HG02588 (cell line): ENCODE data around the gene CCDC71.

ENCODE experiments used
- ATAC-seq: cut with Tn5 transposase; IDR thresholded peaks from one replicate; pipeline ENCODE4 v1.9.1; 2021; ENCODE audit warnings: mild to moderate bottlenecking, moderate library complexity; ENCODE audit not compliant: unreplicated experiment

The CCDC71 gene

GRCh38 chr3:49132073-49132436 lies 34.1 kb downstream of the CCDC71 start:
- ATAC-seq = no peak

- no peak for ATAC-seq
Observed at GRCh38 chr3:49131576-49131975, 34.6 kb downstream of the CCDC71 start.

DNA sequence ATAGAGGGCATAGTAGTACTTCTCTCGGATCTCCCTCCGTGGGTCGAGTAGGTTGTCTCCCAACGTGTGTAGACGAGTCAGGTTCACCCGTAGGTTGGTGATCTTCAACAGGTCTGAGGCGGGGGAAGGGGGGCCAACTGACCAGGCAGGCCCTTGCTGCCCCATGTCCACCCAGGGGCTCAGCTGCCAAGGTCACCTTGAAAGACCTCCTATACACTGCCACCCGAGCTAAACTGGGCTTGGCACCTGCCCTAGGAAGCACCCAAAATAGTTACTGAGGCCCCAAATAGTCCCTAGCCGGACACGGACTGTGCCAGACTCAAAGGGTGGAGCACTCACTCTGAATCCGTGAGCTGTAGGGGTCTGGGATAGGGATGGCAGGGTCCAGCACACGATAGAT lies 35.1 kb downstream of the CCDC71 start:
- no peak for ATAC-seq

DNA sequence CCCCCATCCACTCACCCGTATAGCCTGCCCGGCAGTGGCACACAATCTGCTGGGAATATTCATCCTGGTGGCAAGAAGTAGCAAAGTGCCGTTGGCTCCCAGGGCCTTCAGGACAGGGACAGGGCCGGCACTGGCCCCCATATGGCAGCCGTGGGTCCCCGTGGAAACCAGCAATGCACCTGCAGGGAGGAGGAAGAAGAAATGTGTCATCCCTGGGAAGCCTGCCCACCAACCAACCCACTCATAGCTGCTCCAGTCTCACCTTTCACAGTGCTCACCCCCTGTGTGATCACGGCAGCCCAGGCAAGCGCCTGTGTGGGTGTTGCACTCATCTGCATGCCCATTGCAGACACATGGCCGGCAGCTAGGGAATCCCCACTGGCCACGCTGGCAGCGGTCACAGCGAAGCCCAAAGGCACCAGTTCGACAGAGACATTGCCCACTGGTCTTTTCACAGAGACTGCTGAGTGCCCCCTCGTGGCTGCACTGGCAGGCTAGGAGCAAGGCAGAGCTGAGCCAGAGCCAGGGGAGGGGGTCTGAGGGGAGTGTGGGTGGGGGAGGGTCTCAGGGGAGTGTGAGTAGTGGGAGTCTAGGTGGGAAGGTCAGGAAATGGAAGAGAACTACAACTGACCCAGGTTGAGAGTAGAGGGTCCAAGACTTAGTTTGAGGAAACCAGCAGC lies 41.0 kb downstream of the CCDC71 start:
- no peak for ATAC-seq

- ATAC-seq = no peak
Observed at GRCh38 chr3:49124203-49124602, 41.9 kb downstream of the CCDC71 start.

DNA sequence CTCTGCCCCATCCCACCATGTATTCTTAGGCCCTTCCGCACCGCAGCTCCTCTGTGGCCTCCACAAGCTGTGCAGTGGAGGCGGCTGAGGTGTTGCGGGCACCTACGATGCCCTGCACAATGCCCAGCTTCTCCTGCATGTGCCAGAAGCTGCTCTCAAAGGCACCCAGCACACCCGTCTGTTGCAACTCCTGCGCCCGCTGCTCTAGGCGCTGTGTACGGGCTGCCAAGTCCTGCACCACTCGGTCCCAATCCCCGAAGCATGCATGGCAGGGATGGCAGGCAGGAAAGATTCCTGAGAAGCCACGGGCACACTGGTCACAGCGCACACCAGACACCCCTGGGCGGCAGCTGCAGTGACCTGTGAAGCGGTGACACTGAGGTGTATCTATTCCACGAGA lies 42.4 kb downstream of the CCDC71 start:
- ATAC-seq = no peak

DNA sequence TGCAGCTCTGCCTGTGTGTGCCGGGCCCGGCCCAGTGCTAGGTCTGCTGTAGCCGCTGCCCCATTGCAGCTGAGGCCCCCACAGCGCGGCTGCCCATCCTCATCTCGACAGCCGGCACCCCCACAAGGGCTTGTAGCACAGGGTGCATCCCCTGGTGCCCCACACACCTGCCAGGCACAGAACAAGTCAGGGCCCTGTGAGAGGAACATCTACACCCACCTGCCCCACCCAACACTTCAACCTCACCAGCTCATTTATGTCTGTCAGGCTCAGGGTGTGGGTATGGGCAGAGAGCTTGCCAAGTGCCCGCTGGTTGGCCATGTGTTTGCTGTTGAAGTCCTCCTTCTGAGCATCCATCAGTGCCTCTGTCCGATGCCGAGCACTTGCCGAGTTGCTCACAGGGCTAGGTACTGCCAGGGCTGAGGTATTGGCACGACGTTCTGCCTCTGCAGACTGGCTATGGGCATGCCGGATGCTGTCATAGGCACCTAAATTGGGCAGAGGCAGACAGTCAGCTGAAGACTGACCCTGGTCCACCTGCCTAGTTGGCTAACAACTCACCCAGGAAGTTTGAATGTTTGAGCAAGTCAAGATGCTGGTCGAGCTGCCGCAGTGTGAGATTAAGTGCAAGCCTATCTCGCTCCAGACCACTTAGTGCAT lies 43.1 kb downstream of the CCDC71 start:
- no peak for ATAC-seq

GRCh38 chr3:49122451-49122850 lies 43.7 kb downstream of the CCDC71 start:
- no peak for ATAC-seq

DNA sequence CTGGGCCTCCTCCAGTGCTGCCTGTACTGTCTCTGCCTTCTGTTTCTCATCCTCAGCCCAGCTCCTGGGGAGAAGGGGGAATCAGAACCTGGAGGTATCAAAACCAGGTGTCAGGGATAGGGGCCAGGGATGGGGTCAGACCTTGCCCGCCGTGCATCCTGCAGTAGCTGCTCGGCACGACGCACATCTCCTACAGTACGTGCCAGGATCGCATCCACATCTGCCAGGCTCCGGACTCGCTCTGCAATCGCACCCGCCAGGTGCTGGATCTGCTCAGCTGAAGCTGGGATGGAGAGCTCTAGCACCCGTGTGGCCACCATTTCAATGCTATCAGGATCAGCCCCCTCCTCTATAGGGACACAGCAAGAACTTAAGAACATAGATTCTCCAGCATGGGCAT lies 44.1 kb downstream of the CCDC71 start:
- ATAC-seq = no peak

DNA sequence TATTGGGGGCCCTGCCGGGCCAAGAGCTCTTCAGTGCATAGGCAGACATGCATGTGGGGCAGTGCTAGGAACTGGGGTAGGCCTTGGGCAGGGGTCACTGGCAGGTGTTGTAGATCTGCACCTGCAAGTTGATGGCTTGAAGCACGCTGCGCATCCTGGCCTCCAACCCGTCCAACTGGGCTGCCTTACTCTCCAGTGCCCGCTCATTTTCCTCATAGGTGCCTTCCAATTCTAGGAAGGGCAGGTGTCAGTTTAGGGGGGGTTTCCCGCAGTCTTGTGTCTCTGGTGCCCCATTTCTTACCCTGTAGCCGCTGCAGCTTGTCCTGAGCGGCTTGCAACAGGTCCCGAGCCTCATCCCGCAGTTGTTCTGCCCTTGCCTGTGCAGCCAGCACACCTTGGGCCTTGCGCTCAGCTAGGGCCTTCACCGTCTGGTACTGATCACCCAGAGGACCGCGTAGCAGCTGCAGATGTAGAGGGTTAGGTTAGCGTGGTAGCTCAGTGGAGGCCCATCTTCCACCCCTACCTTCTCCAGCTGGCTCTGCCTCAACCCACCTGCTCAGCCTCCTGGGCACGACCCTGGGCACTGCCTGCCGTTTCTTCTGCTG lies 44.9 kb downstream of the CCDC71 start:
- ATAC-seq = no peak

DNA sequence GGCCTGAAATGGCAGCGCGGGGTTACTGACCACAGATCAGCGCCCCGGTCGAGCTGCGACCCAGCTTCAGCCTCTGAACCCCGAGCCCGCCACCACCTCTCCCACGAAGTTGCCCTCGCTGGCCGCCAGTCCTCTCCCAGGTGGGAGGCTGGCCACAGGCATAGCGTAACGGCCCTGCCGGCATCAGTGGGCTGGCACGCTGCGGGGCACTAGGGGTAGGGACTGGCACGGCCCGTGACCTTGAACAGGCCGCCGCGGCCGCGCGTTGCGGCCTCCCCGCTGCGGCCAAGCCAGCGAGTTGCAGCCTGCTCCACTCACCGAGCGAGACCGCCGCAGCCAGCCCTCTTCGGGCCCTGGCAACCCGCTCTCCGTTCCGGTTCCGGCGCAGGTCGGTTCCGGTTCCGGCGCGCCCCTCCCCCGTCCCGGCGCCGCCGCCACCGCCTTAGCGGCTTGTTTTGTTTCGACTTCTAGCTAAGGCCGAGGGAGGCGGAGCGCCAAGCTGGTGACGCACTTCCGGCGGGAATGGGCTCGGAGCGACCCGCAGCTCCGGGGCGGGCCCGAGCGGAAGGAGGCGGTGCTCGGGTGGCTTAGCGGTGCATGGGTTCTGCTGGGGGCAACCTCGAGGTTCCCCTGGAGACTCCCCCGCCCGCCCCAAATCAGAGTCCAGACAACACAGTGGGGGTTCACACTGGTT lies 45.5 kb downstream of the CCDC71 start, which contains the start of gene USP19:
TSS of gene USP19 (minus strand) at position 386 of the 694 bp plus-strand sequence. CDS start 1,678 bp downstream, outside the sequence.
- peak; percentile 91 for ATAC-seq

- ATAC-seq = no peak
Observed at GRCh38 chr3:49120096-49120437, 46.1 kb downstream of the CCDC71 start.

DNA sequence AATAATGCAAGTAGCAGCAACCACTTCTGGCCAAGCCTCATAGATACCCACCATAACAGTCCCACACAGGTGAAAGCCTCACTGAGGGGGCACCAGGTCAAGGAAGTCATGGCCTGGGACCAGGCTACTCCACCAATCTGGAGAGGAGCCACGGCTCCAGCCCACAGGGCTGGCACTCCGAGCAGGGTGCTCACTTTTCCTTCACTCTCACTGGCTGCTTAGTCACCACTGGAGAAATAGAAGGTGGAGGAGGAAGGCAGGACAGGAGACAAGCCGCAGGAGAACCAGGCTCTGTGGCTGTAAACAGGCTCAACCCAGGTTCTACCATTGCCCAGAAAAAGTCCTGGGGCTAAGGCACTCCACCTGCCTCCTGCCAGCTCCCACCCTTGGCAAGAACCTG lies 46.7 kb downstream of the CCDC71 start:
- no peak for ATAC-seq

DNA sequence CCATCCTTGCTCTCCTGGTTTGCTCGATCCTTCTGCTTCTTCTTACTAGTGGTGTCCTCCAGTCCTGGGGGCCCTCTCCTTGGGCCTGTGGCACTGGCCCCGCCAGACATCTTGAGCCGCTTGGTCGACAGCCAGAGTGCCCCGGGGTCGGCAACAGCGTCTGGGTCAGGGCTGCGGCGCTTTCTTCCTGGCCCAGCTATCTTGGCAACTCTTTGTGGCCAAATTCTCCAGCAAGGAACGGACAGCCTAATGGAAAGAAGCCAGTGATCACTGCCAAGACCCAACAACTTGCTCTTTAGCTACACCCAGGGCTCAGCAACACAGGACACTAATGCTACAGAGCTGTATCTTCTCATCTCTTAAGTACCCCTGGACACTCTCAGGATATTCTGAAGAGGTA lies 47.1 kb downstream of the CCDC71 start:
- no peak for ATAC-seq
